Neural cell (in vitro differentiated cells): ENCODE data around the gene TAF10. TPM values are rescaled to one million over a fixed set of nuclear protein-coding genes. Genes with fewer than 3 reads are reported as not detected.

Experiments used
- H2AFZ ChIP-seq: fragments of 200-600, 300-800 bp; sonication (generic), shearing (Covaris generic); 2 replicates; pipeline ENCODE4 v1.6.0; 2014; ENCODE audit warnings: low read depth, mild to moderate bottlenecking, antibody characterized with exemption, low read length, moderate library complexity
- H3F3A ChIP-seq: fragments of 200-600 bp; shearing (Covaris generic); 2 replicates; pipeline ENCODE4 v1.6.1; 2016; ENCODE audit warnings: mild to moderate bottlenecking, moderate library complexity, mixed read lengths, antibody characterized with exemption, low read length; ENCODE audit not compliant: insufficient read depth, poor library complexity, severe bottlenecking
- H3K27ac ChIP-seq: fragments of 200-600, 300-800 bp; sonication (generic), shearing (Covaris generic); 2 replicates; pipeline ENCODE4 v1.5.1; 2014; ENCODE audit warnings: mild to moderate bottlenecking, low read length, moderate library complexity
- H3K27me3 ChIP-seq: fragments of 300-800, 200-600 bp; sonication (generic), shearing (Covaris generic); 2 replicates; pipeline ENCODE4 v1.6.0; 2014; ENCODE audit warnings: mild to moderate bottlenecking, low read depth, low read length, moderate library complexity; ENCODE audit not compliant: insufficient read depth
- H3K36me3 ChIP-seq: fragments of 300-800, 200-600 bp; sonication (generic), shearing (Covaris generic); 2 replicates; pipeline ENCODE4 v1.5.1; 2014; ENCODE audit warnings: mild to moderate bottlenecking, antibody characterized with exemption, low read length, moderate library complexity; ENCODE audit not compliant: insufficient read depth
- H3K4me2 ChIP-seq: fragments of 300-800, 200-600 bp; sonication (generic), shearing (Covaris generic); 2 replicates; pipeline ENCODE4 v1.6.0; 2014; ENCODE audit warnings: mild to moderate bottlenecking, low read length
- H3K4me3 ChIP-seq: fragments of 300-800, 200-600 bp; sonication (generic), shearing (Covaris generic); 2 replicates; pipeline ENCODE4 v1.5.1; 2014; ENCODE audit warnings: mild to moderate bottlenecking, low read length, moderate library complexity
- H3K79me2 ChIP-seq: fragments of 200-600 bp; shearing (Covaris generic); replicated peaks from 2 replicates; pipeline ENCODE4 v1.6.0; 2014; ENCODE audit warnings: mild to moderate bottlenecking, low read length, moderate library complexity; ENCODE audit not compliant: insufficient read depth
- H3K9ac ChIP-seq: fragments of 300-800, 200-600 bp; sonication (generic), shearing (Covaris generic); 2 replicates; pipeline ENCODE4 v1.6.1; 2016; ENCODE audit warnings: mild to moderate bottlenecking, low read length, mixed read lengths
- H3K9me2 ChIP-seq: fragments of 200-600 bp; shearing (Covaris generic); 2 replicates; pipeline ENCODE4 v1.6.1; 2016; ENCODE audit warnings: mild to moderate bottlenecking, low read length, mixed read lengths; ENCODE audit not compliant: insufficient read depth
- H3K9me3 ChIP-seq: fragments of 200-600, 300-800 bp; sonication (generic), shearing (Covaris generic); 2 replicates; pipeline ENCODE4 v1.6.1; 2016; ENCODE audit warnings: mild to moderate bottlenecking, mixed run types, low read length, moderate library complexity, mixed read lengths
- H4K20me1 ChIP-seq: fragments of 200-600 bp; shearing (Covaris generic); 2 replicates; pipeline ENCODE4 v1.6.1; 2016; ENCODE audit warnings: mild to moderate bottlenecking, mixed run types; ENCODE audit not compliant: insufficient read depth
- EP300 ChIP-seq: fragments of 450-650 bp; conservative IDR thresholded peaks from 2 replicates; pipeline ENCODE4 v1.6.1; 2014; ENCODE audit warnings: antibody characterized with exemption, mild to moderate bottlenecking, moderate library complexity; ENCODE audit not compliant: poor library complexity, severe bottlenecking
- EZH2 ChIP-seq: fragments of 200-600, 300-800 bp; shearing (Covaris generic), sonication (generic); IDR thresholded peaks from 2 replicates; pipeline ENCODE4 v1.6.1; 2014; ENCODE audit warnings: antibody characterized with exemption, low read length, borderline replicate concordance, mild to moderate bottlenecking; ENCODE audit not compliant: insufficient read depth, poor library complexity, severe bottlenecking
- MXI1 ChIP-seq: fragments of 450-650 bp; conservative IDR thresholded peaks from 2 replicates; pipeline ENCODE4 v1.6.1; 2014; ENCODE audit warnings: antibody characterized with exemption, mild to moderate bottlenecking; ENCODE audit not compliant: poor library complexity, severe bottlenecking
- POLR2AphosphoS5 ChIP-seq: IDR thresholded peaks from 2 replicates; pipeline ENCODE4 v1.6.1; 2012
- RAD21 ChIP-seq: fragments of 450-650 bp; conservative IDR thresholded peaks from 2 replicates; pipeline ENCODE4 v1.6.1; 2014; ENCODE audit warnings: antibody characterized with exemption, mild to moderate bottlenecking, moderate library complexity
- SMC3 ChIP-seq: fragments of 450-650 bp; conservative IDR thresholded peaks from 2 replicates; pipeline ENCODE4 v1.6.1; 2014; ENCODE audit warnings: antibody characterized with exemption, mild to moderate bottlenecking, moderate library complexity; ENCODE audit not compliant: poor library complexity
- TAF1 ChIP-seq: IDR thresholded peaks from 2 replicates; pipeline ENCODE4 v1.6.1; 2012; ENCODE audit warnings: low read depth
- polyA plus RNA-seq: library from polyadenylated mRNA; depleted of rRNA; stranded (reverse); fragments of >200 nt; gene quantifications from 2 replicates; pipeline ENCODE4 v1.2.3, GENCODE V29; 2014
- TF ChIP-seq, protein P1 (sequence below): fragments of 450-650 bp; IDR thresholded peaks from 2 replicates; pipeline ENCODE4 v1.5.1; 2014; ENCODE audit warnings: antibody characterized with exemption, mild to moderate bottlenecking, moderate library complexity; ENCODE audit not compliant: poor library complexity, severe bottlenecking
- TF ChIP-seq, protein P2 (sequence below): IDR thresholded peaks from 2 replicates; pipeline ENCODE4 v1.6.1; 2012; ENCODE audit warnings: borderline replicate concordance

The TAF10 gene
- polyA plus RNA-seq, 1 donor from 2014 or later, result 39.7 TPM

DNA sequence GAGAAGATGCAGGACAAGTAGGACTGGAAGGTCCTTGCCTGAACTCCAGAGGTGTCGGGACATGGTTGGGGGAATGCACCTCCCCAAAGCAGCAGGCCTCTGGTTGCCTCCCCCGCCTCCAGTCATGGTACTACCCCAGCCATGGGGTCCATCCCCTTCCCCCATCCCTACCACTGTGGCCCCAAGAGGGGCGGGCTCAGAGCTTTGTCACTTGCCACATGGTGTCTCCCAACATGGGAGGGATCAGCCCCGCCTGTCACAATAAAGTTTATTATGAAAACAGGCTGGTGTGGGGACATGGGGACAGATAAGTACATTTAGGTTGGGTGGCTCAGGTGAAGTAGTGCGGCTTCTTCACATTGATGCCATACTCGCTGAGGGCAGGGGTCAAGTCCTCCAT lies 1.4 kb downstream of the TAF10 start:
- no peak overlapping the region for H3K4me2 ChIP-seq
- no peak overlapping the region for H3K27ac ChIP-seq
- H3K27me3 ChIP-seq, result no peaks in the 10 kb centered on the region
- peak overlapping the region; percentile 96 for H3K4me3 ChIP-seq
- no peaks in the 10 kb centered on the region for H3K36me3 ChIP-seq
- H2AFZ ChIP-seq, result no peak overlapping the region
- H3F3A ChIP-seq, result peaks cover 4% of the 10 kb centered on the region
- no peaks in the 10 kb centered on the region for H3K9me2 ChIP-seq
- no peak overlapping the region for H3K9ac ChIP-seq
- no peak for TF ChIP-seq EP300
- TF ChIP-seq EZH2, result no peak
- no peak for TF ChIP-seq TAF1
- no peak for TF ChIP-seq MXI1
- TF ChIP-seq, protein P1, sequence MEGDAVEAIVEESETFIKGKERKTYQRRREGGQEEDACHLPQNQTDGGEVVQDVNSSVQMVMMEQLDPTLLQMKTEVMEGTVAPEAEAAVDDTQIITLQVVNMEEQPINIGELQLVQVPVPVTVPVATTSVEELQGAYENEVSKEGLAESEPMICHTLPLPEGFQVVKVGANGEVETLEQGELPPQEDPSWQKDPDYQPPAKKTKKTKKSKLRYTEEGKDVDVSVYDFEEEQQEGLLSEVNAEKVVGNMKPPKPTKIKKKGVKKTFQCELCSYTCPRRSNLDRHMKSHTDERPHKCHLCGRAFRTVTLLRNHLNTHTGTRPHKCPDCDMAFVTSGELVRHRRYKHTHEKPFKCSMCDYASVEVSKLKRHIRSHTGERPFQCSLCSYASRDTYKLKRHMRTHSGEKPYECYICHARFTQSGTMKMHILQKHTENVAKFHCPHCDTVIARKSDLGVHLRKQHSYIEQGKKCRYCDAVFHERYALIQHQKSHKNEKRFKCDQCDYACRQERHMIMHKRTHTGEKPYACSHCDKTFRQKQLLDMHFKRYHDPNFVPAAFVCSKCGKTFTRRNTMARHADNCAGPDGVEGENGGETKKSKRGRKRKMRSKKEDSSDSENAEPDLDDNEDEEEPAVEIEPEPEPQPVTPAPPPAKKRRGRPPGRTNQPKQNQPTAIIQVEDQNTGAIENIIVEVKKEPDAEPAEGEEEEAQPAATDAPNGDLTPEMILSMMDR, result no peak
- TF ChIP-seq, protein P2, sequence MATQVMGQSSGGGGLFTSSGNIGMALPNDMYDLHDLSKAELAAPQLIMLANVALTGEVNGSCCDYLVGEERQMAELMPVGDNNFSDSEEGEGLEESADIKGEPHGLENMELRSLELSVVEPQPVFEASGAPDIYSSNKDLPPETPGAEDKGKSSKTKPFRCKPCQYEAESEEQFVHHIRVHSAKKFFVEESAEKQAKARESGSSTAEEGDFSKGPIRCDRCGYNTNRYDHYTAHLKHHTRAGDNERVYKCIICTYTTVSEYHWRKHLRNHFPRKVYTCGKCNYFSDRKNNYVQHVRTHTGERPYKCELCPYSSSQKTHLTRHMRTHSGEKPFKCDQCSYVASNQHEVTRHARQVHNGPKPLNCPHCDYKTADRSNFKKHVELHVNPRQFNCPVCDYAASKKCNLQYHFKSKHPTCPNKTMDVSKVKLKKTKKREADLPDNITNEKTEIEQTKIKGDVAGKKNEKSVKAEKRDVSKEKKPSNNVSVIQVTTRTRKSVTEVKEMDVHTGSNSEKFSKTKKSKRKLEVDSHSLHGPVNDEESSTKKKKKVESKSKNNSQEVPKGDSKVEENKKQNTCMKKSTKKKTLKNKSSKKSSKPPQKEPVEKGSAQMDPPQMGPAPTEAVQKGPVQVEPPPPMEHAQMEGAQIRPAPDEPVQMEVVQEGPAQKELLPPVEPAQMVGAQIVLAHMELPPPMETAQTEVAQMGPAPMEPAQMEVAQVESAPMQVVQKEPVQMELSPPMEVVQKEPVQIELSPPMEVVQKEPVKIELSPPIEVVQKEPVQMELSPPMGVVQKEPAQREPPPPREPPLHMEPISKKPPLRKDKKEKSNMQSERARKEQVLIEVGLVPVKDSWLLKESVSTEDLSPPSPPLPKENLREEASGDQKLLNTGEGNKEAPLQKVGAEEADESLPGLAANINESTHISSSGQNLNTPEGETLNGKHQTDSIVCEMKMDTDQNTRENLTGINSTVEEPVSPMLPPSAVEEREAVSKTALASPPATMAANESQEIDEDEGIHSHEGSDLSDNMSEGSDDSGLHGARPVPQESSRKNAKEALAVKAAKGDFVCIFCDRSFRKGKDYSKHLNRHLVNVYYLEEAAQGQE, result no peak
- no peak for TF ChIP-seq RAD21
- no peak for TF ChIP-seq POLR2AphosphoS5
- TF ChIP-seq SMC3, result no peak
- no peaks in the 10 kb centered on the region for H3K9me3 ChIP-seq
- H4K20me1 ChIP-seq, result no peaks in the 10 kb centered on the region
- peaks cover 26% of the 10 kb centered on the region for H3K79me2 ChIP-seq

DNA sequence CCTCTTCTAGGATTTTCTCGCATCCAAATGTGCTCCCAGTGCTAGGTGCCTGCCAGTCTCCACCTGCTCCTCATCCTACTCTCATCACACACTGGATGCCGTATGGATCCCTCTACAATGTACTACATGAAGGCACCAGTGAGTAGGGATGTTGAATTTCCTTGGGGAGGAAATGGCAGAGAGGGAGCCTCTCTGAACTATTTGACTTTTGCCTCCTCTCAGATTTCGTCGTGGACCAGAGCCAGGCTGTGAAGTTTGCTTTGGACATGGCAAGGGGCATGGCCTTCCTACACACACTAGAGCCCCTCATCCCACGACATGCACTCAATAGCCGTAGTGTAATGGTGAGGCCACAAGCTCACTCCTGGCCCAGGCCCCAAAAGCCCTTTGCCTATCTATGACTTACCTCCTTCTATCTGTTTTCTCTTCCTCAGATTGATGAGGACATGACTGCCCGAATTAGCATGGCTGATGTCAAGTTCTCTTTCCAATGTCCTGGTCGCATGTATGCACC lies 2.5 kb downstream of the TAF10 start:
- Histone ChIP-seq H3K27ac (no peak overlapping the region), H3K27me3 (no peaks in the 10 kb centered on the region), H3F3A (peaks cover 7% of the 10 kb centered on the region), H3K9me2 (no peaks in the 10 kb centered on the region), H3K36me3 (no peaks in the 10 kb centered on the region), H2AFZ (no peak overlapping the region), H4K20me1 (no peaks in the 10 kb centered on the region), H3K79me2 (peaks cover 31% of the 10 kb centered on the region), H3K4me2 (no peak overlapping the region), H3K9me3 (no peaks in the 10 kb centered on the region), H3K4me3 (no peak overlapping the region), H3K9ac (no peak overlapping the region)
- TF ChIP-seq RAD21, result no peak
- TF ChIP-seq SMC3, result no peak
- no peak for TF ChIP-seq MXI1
